Transverse colon (tissue), 3 donors: ENCODE measurements around the gene DDX10.

Experiments
- EP300 ChIP-seq: sonication (generic); formaldehyde crosslinking; IDR thresholded peaks from one replicate; pipeline ENCODE4 v1.6.1; 2017; ENCODE audit warnings: antibody characterized with exemption, low read depth
- TF ChIP-seq, protein P1 (sequence below), 5 experiments: fragments of 200-600 bp in 3 of 5; fragments of 450-650 bp in 2 of 5; sonication (generic) in 3 of 5; IDR thresholded peaks; 1 replicate in 2 of 5; 2 replicates in 3 of 5; pipeline ENCODE4 v1.5.1; 2016 to 2017; ENCODE audit warnings: antibody characterized with exemption in 5 of 5, inconsistent platforms in 3 of 5, mild to moderate bottlenecking in 2 of 5, moderate library complexity in 1 of 5

DNA sequence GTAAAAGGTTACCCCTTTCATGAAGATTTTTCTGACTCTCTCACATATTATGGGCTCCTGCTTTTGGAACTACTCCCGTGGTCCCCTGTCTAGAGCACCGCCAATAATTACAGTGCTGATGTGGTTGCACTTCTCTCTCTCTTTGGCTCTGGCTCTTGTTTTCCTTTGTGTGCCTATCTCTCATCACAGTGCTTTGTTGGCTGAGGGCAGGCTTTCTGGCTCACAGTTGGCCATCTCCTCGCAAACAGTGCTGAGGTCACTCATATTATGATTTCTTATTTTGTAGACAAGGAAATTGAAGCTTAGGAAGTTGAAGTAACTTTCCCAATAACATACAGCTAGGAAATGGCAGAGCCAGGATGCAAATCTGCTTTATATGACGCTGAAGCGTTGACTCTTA, 192.5 kb downstream of the DDX10 start:
- TF ChIP-seq, protein P1, sequence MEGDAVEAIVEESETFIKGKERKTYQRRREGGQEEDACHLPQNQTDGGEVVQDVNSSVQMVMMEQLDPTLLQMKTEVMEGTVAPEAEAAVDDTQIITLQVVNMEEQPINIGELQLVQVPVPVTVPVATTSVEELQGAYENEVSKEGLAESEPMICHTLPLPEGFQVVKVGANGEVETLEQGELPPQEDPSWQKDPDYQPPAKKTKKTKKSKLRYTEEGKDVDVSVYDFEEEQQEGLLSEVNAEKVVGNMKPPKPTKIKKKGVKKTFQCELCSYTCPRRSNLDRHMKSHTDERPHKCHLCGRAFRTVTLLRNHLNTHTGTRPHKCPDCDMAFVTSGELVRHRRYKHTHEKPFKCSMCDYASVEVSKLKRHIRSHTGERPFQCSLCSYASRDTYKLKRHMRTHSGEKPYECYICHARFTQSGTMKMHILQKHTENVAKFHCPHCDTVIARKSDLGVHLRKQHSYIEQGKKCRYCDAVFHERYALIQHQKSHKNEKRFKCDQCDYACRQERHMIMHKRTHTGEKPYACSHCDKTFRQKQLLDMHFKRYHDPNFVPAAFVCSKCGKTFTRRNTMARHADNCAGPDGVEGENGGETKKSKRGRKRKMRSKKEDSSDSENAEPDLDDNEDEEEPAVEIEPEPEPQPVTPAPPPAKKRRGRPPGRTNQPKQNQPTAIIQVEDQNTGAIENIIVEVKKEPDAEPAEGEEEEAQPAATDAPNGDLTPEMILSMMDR (IDR thresholded peaks at IDR 0.05), result no peak
- no peak for TF ChIP-seq EP300
